ENCODE data around the gene PTPRG. TPM values are rescaled to one million over a fixed set of nuclear protein-coding genes. Genes with fewer than 3 reads are reported as not detected.

The PTPRG gene
- total and polyA plus RNA-seq, 2 experiments from 2014 or later = 24.4 to 131 TPM

GRCh38 chr3:61667814-61668213, 106.4 kb downstream of the PTPRG start:
- Histone ChIP-seq H3K27me3 (ENCODE audit: insufficient read depth) (no peaks in the 10 kb centered on the region), H3K36me3 (ENCODE audit: insufficient read depth) (no peaks in the 10 kb centered on the region), H3K4me1 (ENCODE audit: insufficient read depth) (peaks cover 65% of the 10 kb centered on the region), H3K79me2 (replicated peaks; ENCODE audit: insufficient read depth) (peaks cover 83% of the 10 kb centered on the region), H2AFZ (no peak overlapping the region), H3K27ac (ENCODE audit: low read depth) (no peak overlapping the region), H3K4me2 (no peak overlapping the region), H3F3A (replicated peaks; ENCODE audit: low read depth) (no peaks in the 10 kb centered on the region), H3K4me3 (no peak overlapping the region), H3K9me2 (ENCODE audit: insufficient read depth) (no peaks in the 10 kb centered on the region), H4K20me1 (replicated peaks; ENCODE audit: insufficient read depth) (peaks cover 16% of the 10 kb centered on the region)
- Mint-ChIP-seq H3K9me3 (peaks cover 13% of the 10 kb centered on the region), H3K4me3 (no peak overlapping the region), H3K36me3 (ENCODE audit: low read depth) (peaks cover 23% of the 10 kb centered on the region), H3K27me3 (ENCODE audit: insufficient read depth, low read depth, poor library complexity) (no peaks in the 10 kb centered on the region), H3K27ac (no peak overlapping the region), H3K4me1 (peaks cover 68% of the 10 kb centered on the region)
- DNase-seq (ENCODE audit: low spot score) (no peak), ATAC-seq (no peak)
- no peak for TF ChIP-seq CREB1 (CRISPR knock-in tag; IDR thresholded peaks at IDR 0.05; ENCODE audit: low read depth)
- TF ChIP-seq ETS1 (IDR thresholded peaks at IDR 0.05) = no peak
- TF ChIP-seq NANOG (IDR thresholded peaks at IDR 0.05; ENCODE audit: borderline replicate concordance) = no peak
- no peak for TF ChIP-seq POLR2AphosphoS5 (IDR thresholded peaks at IDR 0.05; ENCODE audit: low read depth)
- no peak for TF ChIP-seq EZH2 (IDR thresholded peaks at IDR 0.05; ENCODE audit: low read depth, unreplicated experiment)
- no peak for TF ChIP-seq JUNB (IDR thresholded peaks at IDR 0.05; ENCODE audit: unreplicated experiment)
- no peak for TF ChIP-seq STAT1 (IDR thresholded peaks at IDR 0.05; ENCODE audit: unreplicated experiment)
- TF ChIP-seq, protein P1, sequence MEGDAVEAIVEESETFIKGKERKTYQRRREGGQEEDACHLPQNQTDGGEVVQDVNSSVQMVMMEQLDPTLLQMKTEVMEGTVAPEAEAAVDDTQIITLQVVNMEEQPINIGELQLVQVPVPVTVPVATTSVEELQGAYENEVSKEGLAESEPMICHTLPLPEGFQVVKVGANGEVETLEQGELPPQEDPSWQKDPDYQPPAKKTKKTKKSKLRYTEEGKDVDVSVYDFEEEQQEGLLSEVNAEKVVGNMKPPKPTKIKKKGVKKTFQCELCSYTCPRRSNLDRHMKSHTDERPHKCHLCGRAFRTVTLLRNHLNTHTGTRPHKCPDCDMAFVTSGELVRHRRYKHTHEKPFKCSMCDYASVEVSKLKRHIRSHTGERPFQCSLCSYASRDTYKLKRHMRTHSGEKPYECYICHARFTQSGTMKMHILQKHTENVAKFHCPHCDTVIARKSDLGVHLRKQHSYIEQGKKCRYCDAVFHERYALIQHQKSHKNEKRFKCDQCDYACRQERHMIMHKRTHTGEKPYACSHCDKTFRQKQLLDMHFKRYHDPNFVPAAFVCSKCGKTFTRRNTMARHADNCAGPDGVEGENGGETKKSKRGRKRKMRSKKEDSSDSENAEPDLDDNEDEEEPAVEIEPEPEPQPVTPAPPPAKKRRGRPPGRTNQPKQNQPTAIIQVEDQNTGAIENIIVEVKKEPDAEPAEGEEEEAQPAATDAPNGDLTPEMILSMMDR (conservative IDR thresholded peaks at IDR 0.05; ENCODE audit: low read depth in 2 of 2) = no peak
- no peak for TF ChIP-seq ZNF114 (CRISPR knock-in tag; IDR thresholded peaks at IDR 0.05)
- TF ChIP-seq EZH2phosphoT487 (IDR thresholded peaks at IDR 0.05; ENCODE audit: unreplicated experiment) = no peak
- TF ChIP-seq ZNF331 (CRISPR knock-in tag; IDR thresholded peaks at IDR 0.05; ENCODE audit: low read depth) = no peak
- TF ChIP-seq REST (IDR thresholded peaks at IDR 0.05; ENCODE audit: unreplicated experiment) = no peak
- TF ChIP-seq, protein P2, sequence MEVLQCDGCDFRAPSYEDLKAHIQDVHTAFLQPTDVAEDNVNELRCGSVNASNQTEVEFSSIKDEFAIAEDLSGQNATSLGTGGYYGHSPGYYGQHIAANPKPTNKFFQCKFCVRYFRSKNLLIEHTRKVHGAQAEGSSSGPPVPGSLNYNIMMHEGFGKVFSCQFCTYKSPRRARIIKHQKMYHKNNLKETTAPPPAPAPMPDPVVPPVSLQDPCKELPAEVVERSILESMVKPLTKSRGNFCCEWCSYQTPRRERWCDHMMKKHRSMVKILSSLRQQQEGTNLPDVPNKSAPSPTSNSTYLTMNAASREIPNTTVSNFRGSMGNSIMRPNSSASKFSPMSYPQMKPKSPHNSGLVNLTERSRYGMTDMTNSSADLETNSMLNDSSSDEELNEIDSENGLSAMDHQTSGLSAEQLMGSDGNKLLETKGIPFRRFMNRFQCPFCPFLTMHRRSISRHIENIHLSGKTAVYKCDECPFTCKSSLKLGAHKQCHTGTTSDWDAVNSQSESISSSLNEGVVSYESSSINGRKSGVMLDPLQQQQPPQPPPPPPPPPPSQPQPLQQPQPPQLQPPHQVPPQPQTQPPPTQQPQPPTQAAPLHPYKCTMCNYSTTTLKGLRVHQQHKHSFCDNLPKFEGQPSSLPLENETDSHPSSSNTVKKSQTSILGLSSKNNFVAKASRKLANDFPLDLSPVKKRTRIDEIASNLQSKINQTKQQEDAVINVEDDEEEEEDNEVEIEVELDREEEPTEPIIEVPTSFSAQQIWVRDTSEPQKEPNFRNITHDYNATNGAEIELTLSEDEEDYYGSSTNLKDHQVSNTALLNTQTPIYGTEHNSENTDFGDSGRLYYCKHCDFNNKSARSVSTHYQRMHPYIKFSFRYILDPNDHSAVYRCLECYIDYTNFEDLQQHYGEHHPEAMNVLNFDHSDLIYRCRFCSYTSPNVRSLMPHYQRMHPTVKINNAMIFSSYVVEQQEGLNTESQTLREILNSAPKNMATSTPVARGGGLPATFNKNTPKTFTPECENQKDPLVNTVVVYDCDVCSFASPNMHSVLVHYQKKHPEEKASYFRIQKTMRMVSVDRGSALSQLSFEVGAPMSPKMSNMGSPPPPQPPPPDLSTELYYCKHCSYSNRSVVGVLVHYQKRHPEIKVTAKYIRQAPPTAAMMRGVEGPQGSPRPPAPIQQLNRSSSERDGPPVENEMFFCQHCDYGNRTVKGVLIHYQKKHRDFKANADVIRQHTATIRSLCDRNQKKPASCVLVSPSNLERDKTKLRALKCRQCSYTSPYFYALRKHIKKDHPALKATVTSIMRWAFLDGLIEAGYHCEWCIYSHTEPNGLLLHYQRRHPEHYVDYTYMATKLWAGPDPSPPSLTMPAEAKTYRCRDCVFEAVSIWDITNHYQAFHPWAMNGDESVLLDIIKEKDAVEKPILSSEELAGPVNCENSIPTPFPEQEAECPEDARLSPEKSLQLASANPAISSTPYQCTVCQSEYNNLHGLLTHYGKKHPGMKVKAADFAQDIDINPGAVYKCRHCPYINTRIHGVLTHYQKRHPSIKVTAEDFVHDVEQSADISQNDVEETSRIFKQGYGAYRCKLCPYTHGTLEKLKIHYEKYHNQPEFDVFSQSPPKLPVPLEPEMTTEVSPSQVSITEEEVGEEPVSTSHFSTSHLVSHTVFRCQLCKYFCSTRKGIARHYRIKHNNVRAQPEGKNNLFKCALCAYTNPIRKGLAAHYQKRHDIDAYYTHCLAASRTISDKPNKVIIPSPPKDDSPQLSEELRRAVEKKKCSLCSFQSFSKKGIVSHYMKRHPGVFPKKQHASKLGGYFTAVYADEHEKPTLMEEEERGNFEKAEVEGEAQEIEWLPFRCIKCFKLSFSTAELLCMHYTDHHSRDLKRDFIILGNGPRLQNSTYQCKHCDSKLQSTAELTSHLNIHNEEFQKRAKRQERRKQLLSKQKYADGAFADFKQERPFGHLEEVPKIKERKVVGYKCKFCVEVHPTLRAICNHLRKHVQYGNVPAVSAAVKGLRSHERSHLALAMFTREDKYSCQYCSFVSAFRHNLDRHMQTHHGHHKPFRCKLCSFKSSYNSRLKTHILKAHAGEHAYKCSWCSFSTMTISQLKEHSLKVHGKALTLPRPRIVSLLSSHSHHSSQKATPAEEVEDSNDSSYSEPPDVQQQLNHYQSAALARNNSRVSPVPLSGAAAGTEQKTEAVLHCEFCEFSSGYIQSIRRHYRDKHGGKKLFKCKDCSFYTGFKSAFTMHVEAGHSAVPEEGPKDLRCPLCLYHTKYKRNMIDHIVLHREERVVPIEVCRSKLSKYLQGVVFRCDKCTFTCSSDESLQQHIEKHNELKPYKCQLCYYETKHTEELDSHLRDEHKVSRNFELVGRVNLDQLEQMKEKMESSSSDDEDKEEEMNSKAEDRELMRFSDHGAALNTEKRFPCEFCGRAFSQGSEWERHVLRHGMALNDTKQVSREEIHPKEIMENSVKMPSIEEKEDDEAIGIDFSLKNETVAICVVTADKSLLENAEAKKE (CRISPR knock-in tag; IDR thresholded peaks at IDR 0.05) = no peak

All from GM23338 (cell line).